HepG2 (cell line): ENCODE measurements around the gene MAPK14. TPM values are rescaled to one million over a fixed set of nuclear protein-coding genes. Genes with fewer than 3 reads are reported as not detected.

ENCODE experiments used
- CTCF ChIP-seq: sonication (generic); formaldehyde crosslinking; IDR thresholded peaks from 2 replicates; pipeline ENCODE4 v1.5.0; 2020; ENCODE audit warnings: mild to moderate bottlenecking, missing genetic modification reagents, moderate library complexity
- GTF2F1 ChIP-seq: fragments of 150-350 bp; IDR thresholded peaks from 2 replicates; pipeline ENCODE4 v1.6.1; 2014; ENCODE audit warnings: low read length
- HINFP ChIP-seq: sonication (generic); formaldehyde crosslinking; IDR thresholded peaks from 2 replicates; pipeline ENCODE4 v1.4.0; 2020; ENCODE audit warnings: low read depth, mild to moderate bottlenecking, missing genetic modification reagents
- NR0B2 ChIP-seq: sonication (generic); formaldehyde crosslinking; IDR thresholded peaks from 2 replicates; pipeline ENCODE4 v1.4.0; 2020; ENCODE audit warnings: mild to moderate bottlenecking, missing genetic modification reagents
- RBM22 ChIP-seq: fragments of 200-400 bp; formaldehyde crosslinking; optimal IDR thresholded peaks from 2 replicates; pipeline ENCODE3; 2017; ENCODE audit warnings: mild to moderate bottlenecking, low read length, moderate library complexity
- TEAD2 ChIP-seq: sonication (generic); formaldehyde crosslinking; IDR thresholded peaks from 2 replicates; pipeline ENCODE4 v1.9.0; 2021; ENCODE audit warnings: missing genetic modification reagents
- THAP11 ChIP-seq: IDR thresholded peaks from 2 replicates; pipeline ENCODE4 v1.6.1; 2016; ENCODE audit warnings: missing biosample characterization, missing genetic modification reagents
- XRCC5 ChIP-seq: fragments of 200-400 bp; formaldehyde crosslinking; optimal IDR thresholded peaks from 2 replicates; pipeline ENCODE3; 2017; ENCODE audit warnings: mild to moderate bottlenecking, low read length
- ZFP62 ChIP-seq: sonication (generic); formaldehyde crosslinking; IDR thresholded peaks from 2 replicates; pipeline ENCODE4 v1.4.0; 2020; ENCODE audit warnings: missing genetic modification reagents
- ZNF232 ChIP-seq: sonication (generic); formaldehyde crosslinking; IDR thresholded peaks from 2 replicates; pipeline ENCODE4 v1.4.0; 2020; ENCODE audit warnings: missing genetic modification reagents, borderline replicate concordance
- ZNF235 ChIP-seq: sonication (generic); formaldehyde crosslinking; IDR thresholded peaks from 2 replicates; pipeline ENCODE4 v1.8.1; 2023; ENCODE audit warnings: mild to moderate bottlenecking, missing genetic modification reagents, borderline replicate concordance
- ZNF746 ChIP-seq: sonication (generic); formaldehyde crosslinking; IDR thresholded peaks from 2 replicates; pipeline ENCODE4 v1.8.0; 2022; ENCODE audit warnings: mild to moderate bottlenecking, missing genetic modification reagents
- ZNF816 ChIP-seq: sonication (generic); formaldehyde crosslinking; IDR thresholded peaks from 2 replicates; pipeline ENCODE4 v1.8.0; 2022; ENCODE audit warnings: missing genetic modification reagents, mild to moderate bottlenecking, borderline replicate concordance
- ZNF878 ChIP-seq: sonication (generic); formaldehyde crosslinking; IDR thresholded peaks from 2 replicates; pipeline ENCODE4 v1.8.1; 2023; ENCODE audit warnings: mild to moderate bottlenecking, missing genetic modification reagents, moderate library complexity
- polyA plus RNA-seq, 8 experiments: library from polyadenylated mRNA; depleted of rRNA in 3 of 8; stranded (reverse) in 7 of 8; unstranded in 1 of 8; fragments of >200 nt; fragmentation: Illumina TruSeq in 4 of 8; extraction: Trizol in 4 of 8; gene quantifications; 2 replicates each; pipeline versions ENCODE4 v1.2.1 to v1.2.3, GENCODE V29; 2011 to 2016; ENCODE audit warnings: low read depth in 4 of 8, missing spikeins in 1 of 8, mixed read lengths in 1 of 8; ENCODE audit not compliant: insufficient read depth in 1 of 8
- total RNA-seq, 5 experiments: library from RNA; depleted of rRNA; stranded (reverse); fragments of >200 nt; fragmentation: Illumina TruSeq; extraction: Trizol; gene quantifications; 2 replicates each; pipeline ENCODE4 v1.2.3, GENCODE V29; 2016; ENCODE audit warnings: low read depth in 1 of 5
- TF ChIP-seq, protein P1 (sequence below): sonication (generic); formaldehyde crosslinking; IDR thresholded peaks from 2 replicates; pipeline ENCODE4 v1.5.0; 2020; ENCODE audit warnings: mild to moderate bottlenecking, missing genetic modification reagents
- TF ChIP-seq, protein P2 (sequence below): sonication (generic); formaldehyde crosslinking; IDR thresholded peaks from 2 replicates; pipeline ENCODE4 v1.8.0; 2022; ENCODE audit warnings: low read depth, missing genetic modification reagents

MAPK14 gene
- total and polyA plus RNA-seq, 2 of the 13 experiments (the other 11 are each of a cell fraction or from before 2014, with no cell fraction given), result 66.3 to 67.3 TPM

- TF ChIP-seq, protein P1, sequence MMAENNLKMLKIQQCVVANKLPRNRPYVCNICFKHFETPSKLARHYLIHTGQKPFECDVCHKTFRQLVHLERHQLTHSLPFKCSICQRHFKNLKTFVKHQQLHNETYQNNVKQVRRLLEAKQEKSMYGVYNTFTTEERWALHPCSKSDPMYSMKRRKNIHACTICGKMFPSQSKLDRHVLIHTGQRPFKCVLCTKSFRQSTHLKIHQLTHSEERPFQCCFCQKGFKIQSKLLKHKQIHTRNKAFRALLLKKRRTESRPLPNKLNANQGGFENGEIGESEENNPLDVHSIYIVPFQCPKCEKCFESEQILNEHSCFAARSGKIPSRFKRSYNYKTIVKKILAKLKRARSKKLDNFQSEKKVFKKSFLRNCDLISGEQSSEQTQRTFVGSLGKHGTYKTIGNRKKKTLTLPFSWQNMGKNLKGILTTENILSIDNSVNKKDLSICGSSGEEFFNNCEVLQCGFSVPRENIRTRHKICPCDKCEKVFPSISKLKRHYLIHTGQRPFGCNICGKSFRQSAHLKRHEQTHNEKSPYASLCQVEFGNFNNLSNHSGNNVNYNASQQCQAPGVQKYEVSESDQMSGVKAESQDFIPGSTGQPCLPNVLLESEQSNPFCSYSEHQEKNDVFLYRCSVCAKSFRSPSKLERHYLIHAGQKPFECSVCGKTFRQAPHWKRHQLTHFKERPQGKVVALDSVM (CRISPR knock-in tag), result 0 out of 2 replicates have a peak, but pooled peaks have one; percentile 22
- no peak for TF ChIP-seq ZNF232 (CRISPR knock-in tag)
- TF ChIP-seq RBM22, result peak; percentile 61
- peak; percentile 65; the same call in 1 of the 2 replicates for TF ChIP-seq NR0B2 (CRISPR knock-in tag)
- TF ChIP-seq, protein P2, sequence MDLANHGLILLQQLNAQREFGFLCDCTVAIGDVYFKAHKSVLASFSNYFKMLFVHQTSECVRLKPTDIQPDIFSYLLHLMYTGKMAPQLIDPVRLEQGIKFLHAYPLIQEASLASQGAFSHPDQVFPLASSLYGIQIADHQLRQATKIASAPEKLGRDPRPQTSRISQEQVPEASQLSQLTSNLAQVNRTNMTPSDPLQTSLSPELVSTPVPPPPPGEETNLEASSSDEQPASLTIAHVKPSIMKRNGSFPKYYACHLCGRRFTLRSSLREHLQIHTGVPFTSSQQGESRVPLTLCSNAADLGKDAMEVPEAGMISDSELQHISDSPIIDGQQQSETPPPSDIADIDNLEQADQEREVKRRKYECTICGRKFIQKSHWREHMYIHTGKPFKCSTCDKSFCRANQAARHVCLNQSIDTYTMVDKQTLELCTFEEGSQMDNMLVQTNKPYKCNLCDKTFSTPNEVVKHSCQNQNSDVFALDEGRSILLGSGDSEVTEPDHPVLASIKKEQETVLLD, result no peak
- no peak for TF ChIP-seq HINFP
- peak; percentile 35 for TF ChIP-seq XRCC5
- no peak for TF ChIP-seq ZNF878
- TF ChIP-seq TEAD2, result no peak
- no peak for TF ChIP-seq ZNF746 (CRISPR knock-in tag)
- TF ChIP-seq CTCF (CRISPR knock-in tag), result peak; percentile 37; the same call in 1 of the 2 replicates
- no peak for TF ChIP-seq ZFP62 (CRISPR knock-in tag)
- no peak for TF ChIP-seq ZNF816 (CRISPR knock-in tag)
- no peak for TF ChIP-seq ZNF235 (CRISPR knock-in tag)
- TF ChIP-seq GTF2F1, result no peak
- TF ChIP-seq THAP11 (CRISPR knock-in tag), result no peak
Observed at GRCh38 chr6:36121787-36122494, 94.3 kb downstream of the MAPK14 start (continued).
